ENCODE results near the gene BCL11A. TPM values are rescaled to one million over a fixed set of nuclear protein-coding genes. Genes with fewer than 3 reads are reported as not detected.

BCL11A gene
- total RNA-seq, 1 donor from 2014 or later: 27.1 TPM

- TF ChIP-seq CTCF (IDR thresholded peaks at IDR 0.05; ENCODE audit: borderline replicate concordance): no peak
- H3K36me3 ChIP-seq: no peaks in the 10 kb centered on the region
- H3K4me3 ChIP-seq: no peak overlapping the region
- H3K27me3 ChIP-seq (ENCODE audit: low read depth): no peaks in the 10 kb centered on the region
- H3K9me3 ChIP-seq (replicated peaks): no peaks in the 10 kb centered on the region
- peaks cover 17% of the 10 kb centered on the region for H3K4me1 ChIP-seq
- intact Hi-C loops (cut with micrococcal nuclease): no loop called here
- DNase-seq: no peak
- H3K27ac ChIP-seq (replicated peaks): no peak overlapping the region
Measured at GRCh38 chr2:60414495-60415138, 138.8 kb downstream of the BCL11A start.

- no peak overlapping the region for H3K4me3 ChIP-seq
- H3K9me3 ChIP-seq (replicated peaks): no peaks in the 10 kb centered on the region
- H3K36me3 ChIP-seq: no peaks in the 10 kb centered on the region
- H3K27me3 ChIP-seq (ENCODE audit: low read depth): no peaks in the 10 kb centered on the region
- intact Hi-C loops (cut with micrococcal nuclease): no loop called here
- no peak overlapping the region for H3K27ac ChIP-seq (replicated peaks)
- DNase-seq: no peak
- peaks cover 17% of the 10 kb centered on the region for H3K4me1 ChIP-seq
- no peak for TF ChIP-seq CTCF (IDR thresholded peaks at IDR 0.05; ENCODE audit: borderline replicate concordance)
Measured at GRCh38 chr2:60413814-60414168, 139.7 kb downstream of the BCL11A start.

DNA sequence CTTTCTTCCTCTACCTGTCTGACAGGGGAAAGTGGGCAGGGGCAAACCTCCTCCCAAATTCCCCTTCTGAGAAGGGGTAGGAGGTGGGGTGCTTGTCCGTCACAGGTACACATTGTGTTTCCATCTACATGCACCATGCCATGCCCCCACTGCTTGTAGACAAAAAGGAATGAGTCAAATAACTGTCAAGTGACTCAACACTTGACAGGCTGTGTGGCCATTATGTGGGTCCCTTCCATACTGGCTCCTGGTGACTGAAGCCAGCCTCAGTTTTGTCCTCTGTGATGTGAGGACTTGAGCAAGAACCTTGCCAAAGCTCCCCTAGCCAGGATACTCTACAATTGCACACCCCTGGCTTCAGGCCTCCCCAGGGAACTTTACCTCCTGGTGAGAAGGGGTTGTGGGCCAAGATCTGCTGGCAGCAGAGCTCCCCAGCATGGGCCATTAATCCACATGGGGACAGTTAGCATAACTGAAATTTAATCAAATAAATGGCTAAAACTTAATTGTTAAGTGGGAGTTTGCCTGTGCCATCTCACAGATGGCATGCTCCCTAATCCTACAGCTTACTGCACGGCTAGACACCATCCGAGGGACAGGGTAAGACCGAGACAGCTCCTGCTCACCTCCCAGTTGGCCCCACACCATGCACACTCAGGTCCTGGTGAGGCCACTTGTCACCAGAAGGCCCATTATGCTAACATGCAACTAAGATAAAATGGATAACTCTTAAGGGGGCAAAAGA, 140.2 kb downstream of the BCL11A start:
- H3K27me3 ChIP-seq (ENCODE audit: low read depth): no peaks in the 10 kb centered on the region
- H3K36me3 ChIP-seq: no peaks in the 10 kb centered on the region
- intact Hi-C loops (cut with micrococcal nuclease): no loop called here
- H3K4me1 ChIP-seq: peaks cover 17% of the 10 kb centered on the region
- no peak for TF ChIP-seq CTCF (IDR thresholded peaks at IDR 0.05; ENCODE audit: borderline replicate concordance)
- no peak for DNase-seq
- H3K9me3 ChIP-seq (replicated peaks): no peaks in the 10 kb centered on the region
- no peak overlapping the region for H3K27ac ChIP-seq (replicated peaks)
- H3K4me3 ChIP-seq: no peak overlapping the region

GRCh38 chr2:60412620-60413019, 140.8 kb downstream of the BCL11A start:
- Histone ChIP-seq H3K36me3 (no peaks in the 10 kb centered on the region), H3K27me3 (ENCODE audit: low read depth) (no peaks in the 10 kb centered on the region), H3K4me1 (peaks cover 19% of the 10 kb centered on the region), H3K9me3 (replicated peaks) (no peaks in the 10 kb centered on the region), H3K4me3 (no peak overlapping the region), H3K27ac (replicated peaks) (no peak overlapping the region)
- TF ChIP-seq CTCF (IDR thresholded peaks at IDR 0.05; ENCODE audit: borderline replicate concordance): no peak
- DNase-seq: no peak
- intact Hi-C loops (cut with micrococcal nuclease): no loop called here

GRCh38 chr2:60412027-60412426, 141.4 kb downstream of the BCL11A start:
- Histone ChIP-seq H3K36me3 (no peaks in the 10 kb centered on the region), H3K27me3 (ENCODE audit: low read depth) (no peaks in the 10 kb centered on the region), H3K9me3 (replicated peaks) (no peaks in the 10 kb centered on the region), H3K4me3 (no peak overlapping the region), H3K27ac (replicated peaks) (no peak overlapping the region), H3K4me1 (peaks cover 25% of the 10 kb centered on the region)
- DNase-seq: no peak
- intact Hi-C loops (cut with micrococcal nuclease): no loop called here
- TF ChIP-seq CTCF (IDR thresholded peaks at IDR 0.05; ENCODE audit: borderline replicate concordance): no peak

All from left ventricle myocardium inferior (tissue), 1 donor.